Colon (tissue), 2 donors: Measurements from ENCODE around the gene ALX4.

Experiments
- FAIRE-seq: peaks from 2 replicates; lab custom pipeline; 2012; peaks lifted over from hg19 to GRCh38; lab: Jason Lieb, UNC
- donor health status: control.
- donor health status: control.

ALX4 gene

DNA sequence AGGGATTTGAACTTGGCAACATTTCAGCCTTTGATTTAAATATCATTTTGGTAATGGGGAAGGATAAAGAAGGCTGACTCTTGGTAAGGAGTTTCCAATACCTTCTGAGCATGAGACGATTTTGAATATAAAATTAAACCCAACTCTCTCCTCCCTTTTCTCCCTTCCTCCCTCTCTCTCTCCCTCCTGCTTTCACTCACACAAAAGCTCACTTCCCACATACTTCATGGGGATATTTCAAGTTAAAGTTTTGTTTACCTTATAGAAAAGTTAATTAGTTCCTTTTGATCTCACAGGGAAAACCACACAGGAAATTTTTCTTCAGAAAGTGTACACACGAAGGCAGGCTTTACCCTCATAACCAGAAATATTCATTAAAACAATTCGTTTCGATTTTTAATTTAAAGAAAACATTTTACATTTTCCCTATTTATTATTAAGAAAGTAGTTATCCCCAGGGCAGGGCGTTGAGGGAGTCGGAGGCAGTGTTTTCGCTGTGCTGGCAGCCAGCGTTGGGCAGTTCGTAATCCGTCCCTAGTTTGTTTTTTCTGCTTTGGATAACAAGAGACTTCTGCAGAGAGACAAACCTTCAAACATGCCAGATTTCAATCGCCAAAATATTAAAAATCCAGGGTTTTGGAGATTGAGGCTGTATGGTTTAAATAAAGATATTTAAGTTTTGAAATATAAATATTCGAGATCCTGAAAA is 25.3 kb upstream of the ALX4 start:
- no peak for FAIRE-seq

DNA sequence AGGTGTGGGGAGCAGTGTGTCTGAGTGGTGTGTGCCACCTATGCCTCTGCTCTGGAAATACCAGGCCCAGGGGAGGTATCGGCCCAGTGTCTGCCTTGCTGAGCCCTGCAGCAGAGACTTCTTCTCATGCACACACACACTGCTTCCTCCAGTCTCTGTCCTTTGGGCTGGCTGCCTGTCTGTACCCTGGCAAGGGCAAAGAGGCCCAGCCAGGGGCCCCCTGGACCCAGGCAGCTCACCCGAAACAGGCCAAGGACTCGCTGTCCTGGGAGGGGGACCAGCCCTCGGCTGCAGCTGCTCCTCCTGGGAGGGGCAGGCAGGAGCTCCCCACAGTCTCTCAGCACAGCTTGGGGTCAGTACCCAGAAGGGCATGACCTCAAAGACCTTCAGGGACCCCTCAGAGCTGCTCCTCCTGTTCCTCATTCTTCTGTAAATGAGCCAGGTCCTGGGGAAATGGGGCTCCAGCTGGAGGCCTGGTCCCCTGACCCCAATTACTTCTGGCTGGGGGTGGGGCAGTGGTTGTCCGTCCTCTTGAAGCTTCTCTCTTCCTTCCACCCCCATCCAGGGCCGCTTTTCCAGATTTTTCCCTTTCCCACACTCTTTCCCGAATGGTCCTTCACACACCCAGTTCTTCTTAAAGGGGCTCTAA is 24.5 kb upstream of the ALX4 start:
- FAIRE-seq: no peak

DNA sequence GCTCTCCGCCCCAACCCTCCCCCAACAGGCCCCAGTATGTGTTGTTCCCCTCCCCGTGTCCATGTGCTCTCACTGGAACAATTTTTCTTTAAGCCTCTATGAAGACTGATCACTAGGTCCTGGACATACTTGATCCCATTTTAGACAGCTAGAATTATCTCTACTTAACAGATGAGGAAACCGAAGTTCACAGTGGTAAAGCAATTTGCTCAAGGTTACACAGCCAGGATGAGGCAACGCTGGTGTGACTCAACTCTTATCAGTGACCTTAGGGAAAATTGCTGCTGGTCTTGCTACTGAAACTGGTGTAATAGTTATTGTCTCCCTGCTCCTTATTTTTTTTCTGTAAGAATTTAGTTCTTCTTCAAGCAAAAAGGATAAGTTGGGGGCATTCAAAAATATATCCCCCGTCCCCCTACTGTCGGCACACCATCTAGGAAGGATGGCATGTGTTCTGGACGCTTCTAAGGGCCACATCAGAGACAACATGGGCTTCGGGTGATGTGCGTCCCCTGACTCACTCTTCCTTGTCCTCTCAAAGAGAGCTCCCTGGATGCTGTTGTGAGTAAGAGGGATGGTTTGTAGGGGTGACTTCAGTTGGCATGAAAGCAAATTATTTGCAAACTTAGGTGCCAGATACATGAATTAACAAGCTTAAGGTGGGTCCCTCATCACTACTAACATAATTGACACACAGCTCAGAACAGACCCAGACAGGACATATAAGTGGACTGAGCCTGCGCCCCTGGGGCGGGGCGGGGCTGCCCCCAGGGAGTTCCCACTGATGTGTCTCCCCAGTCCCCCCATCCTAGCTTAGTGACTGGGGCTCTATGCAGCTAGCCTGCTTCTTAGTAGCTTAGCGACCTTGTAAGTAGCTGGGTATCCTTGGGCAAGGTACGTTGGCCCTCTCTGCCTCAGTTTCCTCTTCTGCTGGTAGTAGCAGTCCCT is 23.6 kb upstream of the ALX4 start:
- FAIRE-seq: no peak

DNA sequence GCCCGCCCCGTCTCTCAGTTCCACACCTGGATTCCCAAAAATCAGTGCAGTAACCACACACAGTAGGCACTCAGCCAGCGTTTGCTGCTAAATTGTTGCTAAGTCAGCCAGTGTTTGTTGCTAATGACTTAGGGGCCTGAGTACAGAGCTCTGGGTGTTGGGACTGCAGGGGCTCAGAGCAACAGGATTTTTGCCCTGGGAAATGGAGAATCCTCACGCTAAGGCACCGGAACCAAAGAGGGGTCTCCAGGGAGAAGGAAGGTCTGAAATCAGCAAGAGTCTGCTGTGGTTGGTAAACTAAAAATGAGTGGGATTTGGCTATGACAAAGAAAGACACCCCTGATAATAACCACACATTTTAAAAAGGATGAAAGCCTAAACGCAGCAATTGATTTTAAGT is 22.7 kb upstream of the ALX4 start:
- no peak for FAIRE-seq

DNA sequence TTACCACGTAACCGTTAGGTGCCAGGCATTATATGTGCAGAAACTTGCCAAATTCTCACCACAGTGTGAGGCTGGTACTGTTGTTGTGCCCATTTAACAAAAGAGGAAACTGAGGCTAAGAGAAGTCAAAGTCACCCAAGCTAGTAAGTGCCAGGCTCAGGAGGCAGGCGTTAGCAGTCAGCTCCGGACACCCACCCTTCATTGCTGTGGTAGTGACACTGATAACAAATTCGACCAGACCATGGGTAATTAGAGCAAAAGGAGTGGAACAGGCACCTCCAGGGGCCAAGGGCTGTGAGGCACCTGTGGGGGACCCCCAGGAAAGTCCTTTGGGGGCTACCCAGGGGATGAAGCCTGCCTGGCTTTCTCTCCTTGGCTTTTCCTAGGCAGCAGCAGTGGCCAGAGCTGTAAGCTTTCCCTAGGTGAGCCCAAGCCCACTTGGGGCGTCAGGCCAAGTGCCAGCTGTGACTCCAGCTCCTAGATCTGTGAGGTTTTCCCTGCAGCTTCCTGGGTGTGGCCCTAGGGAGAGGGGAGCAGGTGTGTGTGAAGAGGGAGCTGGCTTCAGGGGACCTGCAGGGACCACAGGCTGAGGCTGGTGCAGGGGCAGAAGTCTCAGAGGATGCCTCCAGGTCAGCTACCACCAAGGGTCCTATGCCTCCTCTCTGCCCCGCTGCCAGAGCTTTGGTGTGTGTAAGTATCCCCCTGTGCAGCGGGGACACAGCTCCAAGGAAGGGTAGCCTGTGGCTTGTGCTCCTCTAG is 19.7 kb upstream of the ALX4 start:
- no peak for FAIRE-seq

DNA sequence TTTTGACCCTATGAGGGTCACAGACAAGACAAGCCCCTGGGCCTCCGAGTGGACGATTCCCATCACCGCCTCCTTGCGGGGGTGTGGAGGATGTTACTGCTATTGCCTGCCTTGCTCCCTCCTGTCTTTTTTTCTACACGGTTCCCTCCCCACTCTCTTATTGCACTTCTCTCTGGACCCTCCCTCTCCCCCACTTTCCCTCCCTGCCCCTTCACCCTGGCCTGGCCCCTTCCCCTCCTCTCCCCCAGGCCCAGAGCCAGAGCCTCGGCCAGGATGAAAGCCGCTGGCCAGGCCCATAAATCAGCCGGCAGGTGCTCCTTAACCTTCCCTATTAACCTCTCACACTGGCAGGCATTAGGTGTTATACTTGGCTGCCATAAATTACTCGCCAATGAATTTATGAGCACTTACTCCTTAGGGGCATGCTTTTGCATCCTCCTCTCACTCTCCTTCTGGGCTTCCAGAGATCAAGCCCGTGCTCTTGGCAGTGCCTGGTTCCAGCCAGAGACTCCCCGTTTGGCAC is 18.3 kb upstream of the ALX4 start:
- FAIRE-seq: no peak

DNA sequence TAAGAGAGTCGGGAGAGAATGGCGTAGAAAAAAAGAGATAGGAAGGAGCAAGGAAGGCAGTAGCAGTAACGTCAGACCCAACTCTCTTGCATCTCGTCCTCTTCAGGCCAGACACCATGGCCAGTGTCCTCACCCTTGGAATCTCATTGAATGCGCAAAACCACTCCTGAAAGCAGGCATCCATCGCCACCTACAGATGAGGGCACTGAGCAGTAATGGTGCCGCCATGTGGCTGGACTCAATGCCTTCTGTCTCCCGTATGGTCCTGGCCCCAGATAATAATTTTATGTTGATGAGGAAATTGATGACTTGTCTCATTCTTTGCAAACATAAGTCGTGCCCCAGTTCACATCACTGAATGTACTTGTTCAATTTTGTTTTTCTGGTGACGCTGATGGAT is 17.8 kb upstream of the ALX4 start:
- no peak for FAIRE-seq

DNA sequence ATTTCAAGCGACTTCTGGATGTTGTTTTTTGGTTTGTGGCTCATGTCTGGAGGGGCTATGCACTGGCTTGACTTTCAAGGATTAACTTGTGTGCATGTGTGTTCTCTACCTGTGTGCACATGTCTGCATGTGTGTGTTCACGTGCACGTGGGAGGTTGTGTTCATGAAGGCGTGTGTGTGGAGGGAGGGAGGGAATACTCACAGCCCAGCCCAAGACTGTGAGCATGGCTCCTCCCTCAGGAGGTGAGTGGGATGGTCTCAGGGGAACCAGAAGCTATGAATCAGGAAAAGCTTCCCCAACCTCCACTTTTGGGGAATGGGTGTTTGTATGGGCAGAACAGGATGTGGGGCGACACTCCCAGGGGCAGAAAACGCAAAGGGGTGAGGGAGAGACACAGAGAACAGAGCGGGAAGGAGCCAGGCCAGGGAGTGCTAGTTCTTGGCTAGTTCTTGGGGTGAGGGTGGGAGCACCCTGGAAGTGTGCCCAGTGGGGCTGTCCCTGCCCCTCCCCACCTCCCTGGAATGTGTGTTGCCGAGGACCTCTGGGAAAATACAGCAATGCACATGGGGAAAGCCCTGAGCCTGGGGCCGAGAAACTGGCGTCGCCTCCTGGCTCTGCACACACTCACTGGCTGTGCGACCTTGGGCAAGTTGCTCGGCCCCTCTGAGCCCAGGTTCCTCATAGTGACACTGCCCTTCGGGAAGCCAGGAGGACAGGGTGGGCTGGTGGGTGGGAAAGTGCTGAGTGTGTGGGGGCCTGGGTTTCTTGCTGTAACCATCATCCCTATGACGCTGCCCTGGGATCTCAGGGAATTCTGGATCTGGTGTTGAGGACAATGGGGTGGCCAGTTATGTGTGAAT is 16.9 kb upstream of the ALX4 start:
- FAIRE-seq: no peak

DNA sequence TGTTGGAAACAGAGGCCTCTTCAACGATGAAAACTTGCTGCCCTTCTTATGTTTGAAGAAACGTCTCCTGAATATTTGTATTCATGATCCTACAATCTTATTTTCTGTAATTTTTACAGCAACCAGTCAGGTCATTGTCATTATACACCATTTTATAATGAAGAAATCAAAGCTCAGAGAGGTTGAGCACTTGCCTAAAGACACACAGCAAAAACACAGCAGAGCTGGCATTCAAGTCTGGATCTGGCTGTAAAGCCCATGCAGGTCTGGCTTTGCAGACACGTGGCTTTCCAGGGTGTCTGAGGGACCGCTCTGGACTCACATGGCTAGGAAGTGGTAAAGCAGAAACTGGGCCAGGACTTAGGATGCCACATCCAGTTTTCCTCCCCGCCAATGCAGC is 15.8 kb upstream of the ALX4 start:
- FAIRE-seq: no peak

DNA sequence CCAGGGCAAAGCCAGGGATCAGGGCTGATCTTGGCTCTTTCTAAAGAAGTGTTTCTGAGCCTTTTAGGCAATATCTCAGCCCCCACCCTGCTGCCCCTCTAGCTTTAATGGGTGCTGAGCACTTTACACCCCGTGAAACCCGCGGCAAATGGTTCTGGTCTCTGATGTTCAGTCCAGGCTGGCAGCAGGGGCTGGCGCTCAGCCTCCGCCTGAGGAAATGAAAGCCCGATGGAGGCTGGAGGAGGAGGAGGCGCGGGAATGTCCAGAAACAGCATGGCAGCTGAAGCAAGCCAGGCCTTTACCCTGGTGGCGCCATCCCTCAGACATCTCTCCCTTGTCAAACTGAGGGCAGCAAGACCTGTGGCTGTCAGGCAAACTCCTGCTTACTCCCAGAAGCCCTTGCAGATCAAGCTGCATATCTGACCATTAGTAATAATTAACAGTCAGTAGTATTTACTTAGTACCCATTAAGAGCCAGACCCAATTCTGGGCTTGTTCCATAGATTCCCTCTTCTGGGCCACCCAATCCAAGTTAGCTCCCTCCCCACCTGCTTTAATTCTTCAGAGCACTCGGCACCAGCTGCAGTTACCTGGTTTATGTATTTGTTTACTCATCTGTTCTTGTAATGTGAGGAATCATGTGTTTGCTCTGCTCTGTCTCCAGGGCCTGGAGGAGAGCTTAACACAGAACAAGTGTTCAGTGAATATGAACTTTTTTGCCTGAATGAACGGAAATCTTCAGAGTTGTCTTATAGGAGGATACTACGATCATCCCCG is 15.0 kb upstream of the ALX4 start:
- FAIRE-seq: no peak

DNA sequence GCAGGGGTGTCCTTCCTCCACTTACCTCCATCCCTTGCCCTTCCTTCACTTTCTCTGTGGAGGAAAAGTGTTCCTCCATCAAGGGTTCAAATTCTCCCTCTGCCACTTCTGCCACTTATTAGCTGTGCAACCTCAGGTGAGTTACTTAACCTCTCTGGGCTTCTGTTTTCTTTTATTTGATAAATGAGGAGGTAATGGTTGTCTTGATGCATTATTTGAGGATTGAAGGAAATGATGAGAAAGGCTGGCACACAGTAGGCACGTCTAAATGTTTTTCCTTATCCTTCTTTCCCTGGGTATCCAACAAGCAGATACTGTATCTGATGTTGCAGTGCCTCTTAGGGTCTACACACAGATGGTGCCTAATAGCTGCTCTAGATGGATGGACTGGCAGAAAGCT is 14.3 kb upstream of the ALX4 start:
- FAIRE-seq: no peak

DNA sequence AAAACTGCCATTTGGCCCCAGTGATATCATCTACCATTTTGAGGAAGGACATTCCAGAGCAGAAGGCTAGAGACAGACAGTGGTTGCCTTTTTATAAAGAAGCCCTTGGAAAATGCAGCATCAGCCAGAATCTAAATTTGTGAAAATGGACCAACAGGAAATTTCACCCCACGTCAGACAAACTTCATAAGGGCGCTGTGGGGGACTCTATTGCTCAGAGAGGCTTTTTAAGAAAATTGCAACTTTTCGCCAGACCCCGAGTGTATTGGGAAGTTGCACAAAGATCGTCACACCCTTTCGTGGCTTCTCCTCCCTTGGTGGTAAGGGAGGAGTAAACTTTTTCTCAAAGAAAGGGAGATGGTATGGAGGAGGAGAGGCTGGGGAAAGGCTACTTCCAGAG is 12.3 kb upstream of the ALX4 start:
- no peak for FAIRE-seq

DNA sequence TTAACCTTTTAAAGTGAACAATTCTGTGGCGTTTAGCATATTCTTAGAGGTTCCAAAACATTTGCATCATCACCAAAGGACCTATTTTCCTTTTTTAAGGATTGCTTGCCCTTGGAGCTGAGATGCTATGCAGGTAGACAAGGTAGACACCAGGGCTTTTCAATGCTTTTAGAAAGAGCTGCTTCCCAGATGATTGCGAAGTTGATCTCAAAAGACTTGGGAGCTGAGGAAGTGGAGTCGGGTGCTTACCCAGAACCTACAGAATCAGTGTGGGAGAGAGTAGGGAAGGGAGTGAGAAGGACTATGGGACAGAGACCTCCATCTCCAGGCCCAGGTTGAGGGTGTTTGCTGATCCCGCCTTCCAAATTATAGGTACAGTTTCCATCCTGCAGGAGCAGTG is 11.1 kb upstream of the ALX4 start:
- FAIRE-seq: no peak

DNA sequence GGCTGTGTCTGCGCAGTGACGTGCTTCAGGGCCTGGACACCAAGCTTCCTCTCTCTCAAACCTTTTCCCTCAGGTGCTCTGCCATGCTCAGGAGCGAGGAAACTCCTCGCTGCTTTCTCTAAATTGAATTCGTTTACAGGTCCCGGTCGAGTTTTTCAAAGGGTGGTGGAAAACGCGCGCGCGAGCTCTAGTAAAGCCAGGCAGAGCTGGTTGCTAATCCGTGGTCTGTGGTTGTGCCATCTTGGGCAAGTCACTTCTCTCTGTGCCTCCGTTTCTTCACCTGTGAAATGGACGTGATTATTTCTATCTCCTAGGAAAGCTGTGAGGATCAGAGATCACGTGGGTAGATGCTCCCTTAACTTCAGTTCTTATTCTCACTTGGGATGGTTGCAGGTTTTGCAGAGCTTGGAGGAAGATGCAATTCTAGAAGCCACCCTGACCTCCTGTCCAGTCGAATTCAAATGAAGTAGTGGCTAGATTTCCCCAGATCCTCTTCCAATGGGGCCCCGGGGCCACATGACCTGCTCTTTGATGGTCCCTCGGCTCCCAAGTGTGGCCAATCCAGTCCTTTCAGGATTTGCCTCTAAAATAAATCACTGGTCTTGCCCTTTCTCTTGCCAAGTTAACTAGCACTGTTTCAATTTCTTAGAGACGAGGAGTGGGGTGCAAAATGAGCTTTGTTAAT is 10.5 kb upstream of the ALX4 start:
- no peak for FAIRE-seq

DNA sequence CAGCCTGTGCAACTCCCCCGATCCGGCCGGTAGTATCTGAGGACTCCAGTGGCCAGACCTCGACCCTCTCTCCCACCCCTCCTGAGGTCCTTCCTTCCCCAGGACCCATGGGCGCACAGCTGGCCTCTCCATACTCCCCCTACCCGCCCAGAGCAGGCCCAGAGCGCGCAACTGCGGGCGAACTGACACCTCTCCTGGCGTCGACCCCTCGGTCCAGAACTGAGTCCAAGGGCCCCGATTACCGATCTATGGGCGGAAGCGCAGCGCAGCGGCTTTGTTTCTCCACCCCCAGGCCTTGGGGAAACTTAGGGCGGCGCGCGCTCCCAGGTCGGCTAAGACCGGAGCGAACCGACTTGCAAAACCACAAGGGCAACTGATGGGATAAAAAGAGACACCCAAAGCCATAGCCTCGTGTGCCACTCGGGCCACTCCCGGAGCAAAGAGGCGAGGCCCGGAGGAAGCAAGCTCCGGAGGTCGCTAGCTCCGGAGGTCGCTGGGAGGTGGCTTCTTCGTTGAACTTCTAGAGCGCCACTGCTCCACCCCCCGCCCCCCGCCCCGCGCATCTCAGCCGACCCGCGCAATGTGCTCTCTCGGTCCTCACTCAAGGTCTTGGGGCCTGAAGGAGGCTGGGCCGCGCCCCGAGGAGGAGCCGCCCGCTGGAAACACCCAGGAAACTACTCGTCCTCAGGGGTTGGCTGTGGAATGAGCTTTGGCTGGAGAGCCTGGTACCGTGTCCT is 9.8 kb upstream of the ALX4 start:
- no peak for FAIRE-seq

DNA sequence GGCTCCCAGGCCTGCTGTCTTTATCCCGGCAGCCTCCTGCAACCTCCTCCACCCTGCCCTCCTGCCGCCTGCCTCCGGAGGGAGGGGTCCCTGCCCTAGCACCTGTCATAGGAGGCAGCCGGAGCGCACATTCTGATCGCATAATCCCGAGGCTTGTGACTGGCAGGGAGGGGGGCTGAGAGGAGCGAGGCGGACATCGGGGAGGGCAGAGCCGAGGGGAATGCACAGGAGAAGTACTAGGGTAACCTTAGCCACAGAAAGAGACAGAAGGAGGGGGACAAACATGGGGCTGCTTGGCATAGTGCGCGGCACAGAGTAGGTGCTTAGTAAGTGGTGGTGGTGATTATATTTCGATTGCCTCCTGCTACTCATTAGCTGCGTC is 9.2 kb upstream of the ALX4 start:
- FAIRE-seq: no peak

DNA sequence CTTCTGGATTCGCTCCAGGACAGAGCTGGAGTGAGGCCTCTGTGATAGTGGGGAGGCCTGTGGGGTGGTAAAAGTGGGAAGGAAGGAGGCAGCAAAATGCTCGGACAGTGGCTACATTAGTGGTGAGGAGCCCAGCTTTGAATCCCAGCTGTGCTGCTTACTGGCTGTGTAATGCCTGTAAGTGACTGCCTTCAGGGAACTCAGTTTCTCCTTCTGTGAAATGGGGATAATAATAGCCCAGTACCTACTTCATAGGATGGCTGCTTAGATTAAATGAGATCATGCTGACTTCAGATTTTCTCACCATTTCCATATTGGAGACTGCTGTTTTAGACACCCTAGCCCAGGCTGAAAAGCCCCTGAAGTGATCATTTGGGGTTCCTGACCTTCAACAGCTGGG is 8.4 kb upstream of the ALX4 start:
- no peak for FAIRE-seq

DNA sequence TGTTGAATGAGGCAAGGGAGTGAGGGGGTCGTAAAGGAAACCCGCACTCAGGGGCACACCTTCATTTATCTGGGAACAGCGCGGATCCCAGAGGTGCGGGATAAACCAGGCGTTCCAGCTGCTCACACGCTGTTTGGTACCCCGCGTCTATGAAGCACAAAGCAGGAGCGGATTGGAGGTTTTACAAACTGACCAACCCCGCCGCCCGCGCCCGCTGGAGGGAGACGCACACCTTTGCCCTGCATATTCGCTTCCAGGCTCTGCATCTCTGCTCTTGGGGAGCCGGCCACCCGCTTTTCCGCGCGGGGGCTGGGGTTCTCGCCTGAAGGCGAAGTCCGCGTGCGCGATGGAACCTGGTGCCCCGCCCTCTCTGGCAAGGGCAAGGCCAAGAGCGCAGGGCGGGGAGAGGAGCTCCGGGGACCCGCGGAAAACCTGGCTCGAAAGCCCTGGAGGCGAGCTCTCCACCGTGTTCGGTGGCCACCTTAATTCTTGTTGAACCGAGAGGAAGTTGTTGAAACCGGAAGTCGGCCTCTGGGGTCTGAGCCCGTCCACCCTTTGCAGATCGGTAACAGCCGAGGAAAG is 6.8 kb upstream of the ALX4 start:
- no peak for FAIRE-seq
